ENCODE measurements around the gene IGFN1. TPM values are rescaled to one million over a fixed set of nuclear protein-coding genes. Genes with fewer than 3 reads are reported as not detected.

The IGFN1 gene
- total and polyA plus RNA-seq, 2 experiments from 2014 or later = not detected

- TF ChIP-seq, protein P1, sequence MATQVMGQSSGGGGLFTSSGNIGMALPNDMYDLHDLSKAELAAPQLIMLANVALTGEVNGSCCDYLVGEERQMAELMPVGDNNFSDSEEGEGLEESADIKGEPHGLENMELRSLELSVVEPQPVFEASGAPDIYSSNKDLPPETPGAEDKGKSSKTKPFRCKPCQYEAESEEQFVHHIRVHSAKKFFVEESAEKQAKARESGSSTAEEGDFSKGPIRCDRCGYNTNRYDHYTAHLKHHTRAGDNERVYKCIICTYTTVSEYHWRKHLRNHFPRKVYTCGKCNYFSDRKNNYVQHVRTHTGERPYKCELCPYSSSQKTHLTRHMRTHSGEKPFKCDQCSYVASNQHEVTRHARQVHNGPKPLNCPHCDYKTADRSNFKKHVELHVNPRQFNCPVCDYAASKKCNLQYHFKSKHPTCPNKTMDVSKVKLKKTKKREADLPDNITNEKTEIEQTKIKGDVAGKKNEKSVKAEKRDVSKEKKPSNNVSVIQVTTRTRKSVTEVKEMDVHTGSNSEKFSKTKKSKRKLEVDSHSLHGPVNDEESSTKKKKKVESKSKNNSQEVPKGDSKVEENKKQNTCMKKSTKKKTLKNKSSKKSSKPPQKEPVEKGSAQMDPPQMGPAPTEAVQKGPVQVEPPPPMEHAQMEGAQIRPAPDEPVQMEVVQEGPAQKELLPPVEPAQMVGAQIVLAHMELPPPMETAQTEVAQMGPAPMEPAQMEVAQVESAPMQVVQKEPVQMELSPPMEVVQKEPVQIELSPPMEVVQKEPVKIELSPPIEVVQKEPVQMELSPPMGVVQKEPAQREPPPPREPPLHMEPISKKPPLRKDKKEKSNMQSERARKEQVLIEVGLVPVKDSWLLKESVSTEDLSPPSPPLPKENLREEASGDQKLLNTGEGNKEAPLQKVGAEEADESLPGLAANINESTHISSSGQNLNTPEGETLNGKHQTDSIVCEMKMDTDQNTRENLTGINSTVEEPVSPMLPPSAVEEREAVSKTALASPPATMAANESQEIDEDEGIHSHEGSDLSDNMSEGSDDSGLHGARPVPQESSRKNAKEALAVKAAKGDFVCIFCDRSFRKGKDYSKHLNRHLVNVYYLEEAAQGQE (IDR thresholded peaks at IDR 0.05; ENCODE audit: unreplicated experiment) = no peak
- TF ChIP-seq, protein P2, sequence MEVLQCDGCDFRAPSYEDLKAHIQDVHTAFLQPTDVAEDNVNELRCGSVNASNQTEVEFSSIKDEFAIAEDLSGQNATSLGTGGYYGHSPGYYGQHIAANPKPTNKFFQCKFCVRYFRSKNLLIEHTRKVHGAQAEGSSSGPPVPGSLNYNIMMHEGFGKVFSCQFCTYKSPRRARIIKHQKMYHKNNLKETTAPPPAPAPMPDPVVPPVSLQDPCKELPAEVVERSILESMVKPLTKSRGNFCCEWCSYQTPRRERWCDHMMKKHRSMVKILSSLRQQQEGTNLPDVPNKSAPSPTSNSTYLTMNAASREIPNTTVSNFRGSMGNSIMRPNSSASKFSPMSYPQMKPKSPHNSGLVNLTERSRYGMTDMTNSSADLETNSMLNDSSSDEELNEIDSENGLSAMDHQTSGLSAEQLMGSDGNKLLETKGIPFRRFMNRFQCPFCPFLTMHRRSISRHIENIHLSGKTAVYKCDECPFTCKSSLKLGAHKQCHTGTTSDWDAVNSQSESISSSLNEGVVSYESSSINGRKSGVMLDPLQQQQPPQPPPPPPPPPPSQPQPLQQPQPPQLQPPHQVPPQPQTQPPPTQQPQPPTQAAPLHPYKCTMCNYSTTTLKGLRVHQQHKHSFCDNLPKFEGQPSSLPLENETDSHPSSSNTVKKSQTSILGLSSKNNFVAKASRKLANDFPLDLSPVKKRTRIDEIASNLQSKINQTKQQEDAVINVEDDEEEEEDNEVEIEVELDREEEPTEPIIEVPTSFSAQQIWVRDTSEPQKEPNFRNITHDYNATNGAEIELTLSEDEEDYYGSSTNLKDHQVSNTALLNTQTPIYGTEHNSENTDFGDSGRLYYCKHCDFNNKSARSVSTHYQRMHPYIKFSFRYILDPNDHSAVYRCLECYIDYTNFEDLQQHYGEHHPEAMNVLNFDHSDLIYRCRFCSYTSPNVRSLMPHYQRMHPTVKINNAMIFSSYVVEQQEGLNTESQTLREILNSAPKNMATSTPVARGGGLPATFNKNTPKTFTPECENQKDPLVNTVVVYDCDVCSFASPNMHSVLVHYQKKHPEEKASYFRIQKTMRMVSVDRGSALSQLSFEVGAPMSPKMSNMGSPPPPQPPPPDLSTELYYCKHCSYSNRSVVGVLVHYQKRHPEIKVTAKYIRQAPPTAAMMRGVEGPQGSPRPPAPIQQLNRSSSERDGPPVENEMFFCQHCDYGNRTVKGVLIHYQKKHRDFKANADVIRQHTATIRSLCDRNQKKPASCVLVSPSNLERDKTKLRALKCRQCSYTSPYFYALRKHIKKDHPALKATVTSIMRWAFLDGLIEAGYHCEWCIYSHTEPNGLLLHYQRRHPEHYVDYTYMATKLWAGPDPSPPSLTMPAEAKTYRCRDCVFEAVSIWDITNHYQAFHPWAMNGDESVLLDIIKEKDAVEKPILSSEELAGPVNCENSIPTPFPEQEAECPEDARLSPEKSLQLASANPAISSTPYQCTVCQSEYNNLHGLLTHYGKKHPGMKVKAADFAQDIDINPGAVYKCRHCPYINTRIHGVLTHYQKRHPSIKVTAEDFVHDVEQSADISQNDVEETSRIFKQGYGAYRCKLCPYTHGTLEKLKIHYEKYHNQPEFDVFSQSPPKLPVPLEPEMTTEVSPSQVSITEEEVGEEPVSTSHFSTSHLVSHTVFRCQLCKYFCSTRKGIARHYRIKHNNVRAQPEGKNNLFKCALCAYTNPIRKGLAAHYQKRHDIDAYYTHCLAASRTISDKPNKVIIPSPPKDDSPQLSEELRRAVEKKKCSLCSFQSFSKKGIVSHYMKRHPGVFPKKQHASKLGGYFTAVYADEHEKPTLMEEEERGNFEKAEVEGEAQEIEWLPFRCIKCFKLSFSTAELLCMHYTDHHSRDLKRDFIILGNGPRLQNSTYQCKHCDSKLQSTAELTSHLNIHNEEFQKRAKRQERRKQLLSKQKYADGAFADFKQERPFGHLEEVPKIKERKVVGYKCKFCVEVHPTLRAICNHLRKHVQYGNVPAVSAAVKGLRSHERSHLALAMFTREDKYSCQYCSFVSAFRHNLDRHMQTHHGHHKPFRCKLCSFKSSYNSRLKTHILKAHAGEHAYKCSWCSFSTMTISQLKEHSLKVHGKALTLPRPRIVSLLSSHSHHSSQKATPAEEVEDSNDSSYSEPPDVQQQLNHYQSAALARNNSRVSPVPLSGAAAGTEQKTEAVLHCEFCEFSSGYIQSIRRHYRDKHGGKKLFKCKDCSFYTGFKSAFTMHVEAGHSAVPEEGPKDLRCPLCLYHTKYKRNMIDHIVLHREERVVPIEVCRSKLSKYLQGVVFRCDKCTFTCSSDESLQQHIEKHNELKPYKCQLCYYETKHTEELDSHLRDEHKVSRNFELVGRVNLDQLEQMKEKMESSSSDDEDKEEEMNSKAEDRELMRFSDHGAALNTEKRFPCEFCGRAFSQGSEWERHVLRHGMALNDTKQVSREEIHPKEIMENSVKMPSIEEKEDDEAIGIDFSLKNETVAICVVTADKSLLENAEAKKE (CRISPR knock-in tag; IDR thresholded peaks at IDR 0.05) = no peak
These were observed 17.5 kb upstream of the IGFN1 start (continued) for GRCh38 chr1:201172999-201173610.

- Mint-ChIP-seq H3K9me3 (peaks cover 1% of the 10 kb centered on the region; the same call in 2 of the 3 replicates), H3K4me3 (no peak overlapping the region), H3K4me1 (peaks cover 24% of the 10 kb centered on the region), H3K27me3 (ENCODE audit: insufficient read depth, low read depth, poor library complexity) (peaks cover 5% of the 10 kb centered on the region), H3K36me3 (ENCODE audit: low read depth) (no peaks in the 10 kb centered on the region), H3K27ac (no peak overlapping the region)
- DNase-seq (ENCODE audit: low spot score) (no peak), ATAC-seq (no peak)
- Histone ChIP-seq H3K36me3 (ENCODE audit: insufficient read depth) (no peaks in the 10 kb centered on the region), H3F3A (replicated peaks; ENCODE audit: low read depth) (0 out of 2 replicates have a peak, but pooled peaks cover 5% of the 10 kb centered on the region), H3K4me1 (ENCODE audit: insufficient read depth) (peaks cover 22% of the 10 kb centered on the region), H3K4me3 (no peak overlapping the region), H3K4me2 (no peak overlapping the region), H3K79me2 (replicated peaks; ENCODE audit: insufficient read depth) (no peaks in the 10 kb centered on the region), H4K20me1 (replicated peaks; ENCODE audit: insufficient read depth) (no peaks in the 10 kb centered on the region), H3K27me3 (ENCODE audit: insufficient read depth) (peaks cover 9% of the 10 kb centered on the region; the same call in 1 of the 2 replicates), H3K9me2 (ENCODE audit: insufficient read depth) (no peaks in the 10 kb centered on the region), H3K27ac (ENCODE audit: low read depth) (no peak overlapping the region), H2AFZ (no peak overlapping the region)
- TF ChIP-seq, protein P3, sequence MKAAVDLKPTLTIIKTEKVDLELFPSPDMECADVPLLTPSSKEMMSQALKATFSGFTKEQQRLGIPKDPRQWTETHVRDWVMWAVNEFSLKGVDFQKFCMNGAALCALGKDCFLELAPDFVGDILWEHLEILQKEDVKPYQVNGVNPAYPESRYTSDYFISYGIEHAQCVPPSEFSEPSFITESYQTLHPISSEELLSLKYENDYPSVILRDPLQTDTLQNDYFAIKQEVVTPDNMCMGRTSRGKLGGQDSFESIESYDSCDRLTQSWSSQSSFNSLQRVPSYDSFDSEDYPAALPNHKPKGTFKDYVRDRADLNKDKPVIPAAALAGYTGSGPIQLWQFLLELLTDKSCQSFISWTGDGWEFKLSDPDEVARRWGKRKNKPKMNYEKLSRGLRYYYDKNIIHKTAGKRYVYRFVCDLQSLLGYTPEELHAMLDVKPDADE (IDR thresholded peaks at IDR 0.05) = no peak
- TF ChIP-seq EZH2phosphoT487 (IDR thresholded peaks at IDR 0.05; ENCODE audit: unreplicated experiment) (no peak), CREB1 (CRISPR knock-in tag; IDR thresholded peaks at IDR 0.05; ENCODE audit: low read depth) (no peak), ZNF331 (CRISPR knock-in tag; IDR thresholded peaks at IDR 0.05; ENCODE audit: low read depth) (no peak)
These were observed 16.9 kb upstream of the IGFN1 start for GRCh38 chr1:201173736-201174135.
